Neural cell (in vitro differentiated cells): ENCODE measurements around the gene SMAD1.

ENCODE experiments used
- CTCF ChIP-seq: fragments of 450-650 bp; IDR thresholded peaks from 2 replicates; pipeline ENCODE4 v1.5.1; 2014; ENCODE audit warnings: antibody characterized with exemption, mild to moderate bottlenecking, moderate library complexity; ENCODE audit not compliant: poor library complexity, severe bottlenecking
- EP300 ChIP-seq: fragments of 450-650 bp; conservative IDR thresholded peaks from 2 replicates; pipeline ENCODE4 v1.6.1; 2014; ENCODE audit warnings: antibody characterized with exemption, mild to moderate bottlenecking, moderate library complexity; ENCODE audit not compliant: poor library complexity, severe bottlenecking
- EZH2 ChIP-seq: fragments of 200-600, 300-800 bp; shearing (Covaris generic), sonication (generic); IDR thresholded peaks from 2 replicates; pipeline ENCODE4 v1.6.1; 2014; ENCODE audit warnings: antibody characterized with exemption, low read length, borderline replicate concordance, mild to moderate bottlenecking; ENCODE audit not compliant: insufficient read depth, poor library complexity, severe bottlenecking
- RAD21 ChIP-seq: fragments of 450-650 bp; conservative IDR thresholded peaks from 2 replicates; pipeline ENCODE4 v1.6.1; 2014; ENCODE audit warnings: antibody characterized with exemption, mild to moderate bottlenecking, moderate library complexity
- REST ChIP-seq: IDR thresholded peaks from 2 replicates; pipeline ENCODE4 v1.6.1; 2012; ENCODE audit warnings: borderline replicate concordance
- TAF1 ChIP-seq: IDR thresholded peaks from 2 replicates; pipeline ENCODE4 v1.6.1; 2012; ENCODE audit warnings: low read depth

- TF ChIP-seq CTCF = no peak
- TF ChIP-seq REST = no peak
- no peak for TF ChIP-seq EZH2
- peak; percentile 23 for TF ChIP-seq EP300
- no peak for TF ChIP-seq TAF1
- TF ChIP-seq RAD21 = no peak
Measured at GRCh38 chr4:145583191-145584055, 101.8 kb downstream of the SMAD1 start.
